Caco-2 (cell line): ENCODE data around the gene GPATCH2L. TPM values are rescaled to one million over a fixed set of nuclear protein-coding genes. Genes with fewer than 3 reads are reported as not detected.

Experiments used
- BruUV-seq: library from RNA; stranded (reverse); fragments of 400-500 nt; replicated peaks from 2 replicates; lab custom pipeline; 2021; lab: Mats Ljungman, UMichigan
- CTCF ChIA-PET: fragments of 300-600 bp; sonication (Branson Sonifier 250); formaldehyde crosslinking; loops from one replicate; lab custom pipeline; 2022; ENCODE audit warnings: antibody characterized with exemption; lab: Charles Lee
- POLR2A ChIA-PET: fragments of 300-600 bp; sonication (Branson Sonifier 250); formaldehyde crosslinking; loops from one replicate; lab custom pipeline; 2022; ENCODE audit warnings: antibody characterized with exemption; lab: Charles Lee
- DNase-seq, 2 experiments: peaks; one replicate each; pipeline versions ENCODE4 v3.0.0 to v3.0.0-alpha.2; 2020 to 2022
- H3K27me3 ChIP-seq: replicated peaks from 2 replicates; pipeline ENCODE4 v1.6.0; 2011; ENCODE audit warnings: low read length; ENCODE audit not compliant: control insufficient read depth, insufficient read depth
- H3K36me3 ChIP-seq: 2 replicates; pipeline ENCODE4 v1.5.1; 2011; ENCODE audit warnings: low read length; ENCODE audit not compliant: control insufficient read depth, insufficient read depth
- H3K4me1 ChIP-seq: fragments of 250-450 bp; sonication (Bioruptor Pico); 2 replicates; pipeline ENCODE4 v1.5.1; 2020; ENCODE audit warnings: mild to moderate bottlenecking
- H3K4me3 ChIP-seq: 2 replicates; pipeline ENCODE4 v1.5.1; 2011; ENCODE audit warnings: low read depth, mild to moderate bottlenecking, control low read depth, low read length
- H3K9me3 ChIP-seq: fragments of 250-450 bp; sonication (Bioruptor Pico); 2 replicates; pipeline ENCODE4 v1.5.1; 2020; ENCODE audit warnings: mild to moderate bottlenecking, moderate library complexity
- H3K27ac Mint-ChIP-seq: one replicate; pipeline ENCODE4 v1.8.0; 2022; ENCODE audit warnings: mixed read lengths; ENCODE audit not compliant: unreplicated experiment
- H3K27me3 Mint-ChIP-seq: one replicate; pipeline ENCODE4 v1.8.0; 2022; ENCODE audit warnings: mixed read lengths; ENCODE audit not compliant: insufficient read depth, unreplicated experiment
- H3K36me3 Mint-ChIP-seq: one replicate; pipeline ENCODE4 v1.8.0; 2022; ENCODE audit warnings: mild to moderate bottlenecking, mixed read lengths; ENCODE audit not compliant: insufficient read depth, unreplicated experiment
- H3K4me1 Mint-ChIP-seq: one replicate; pipeline ENCODE4 v1.8.0; 2022; ENCODE audit warnings: low read depth, mixed read lengths; ENCODE audit not compliant: unreplicated experiment
- H3K4me3 Mint-ChIP-seq: one replicate; pipeline ENCODE4 v1.8.0; 2022; ENCODE audit warnings: mild to moderate bottlenecking, moderate library complexity, mixed read lengths; ENCODE audit not compliant: unreplicated experiment
- H3K9me3 Mint-ChIP-seq: one replicate; pipeline ENCODE4 v1.8.0; 2022; ENCODE audit warnings: mixed read lengths; ENCODE audit not compliant: unreplicated experiment
- CTCF ChIP-seq, 2 experiments: fragments of 200-600 bp in 1 of 2; IDR thresholded peaks; 1 replicate in 1 of 2; 2 replicates in 1 of 2; pipeline versions ENCODE4 v1.5.1 to v1.8.0; 2011 to 2022; ENCODE audit warnings: antibody characterized with exemption in 1 of 2, control low read depth in 1 of 2, inconsistent platforms in 1 of 2, low read depth in 1 of 2, low read length in 1 of 2, mild to moderate bottlenecking in 1 of 2, moderate library complexity in 1 of 2; ENCODE audit not compliant: insufficient read depth in 1 of 2, severe bottlenecking in 1 of 2, unreplicated experiment in 1 of 2
- intact Hi-C: fragments of 100-400 bp; cut with micrococcal nuclease; formaldehyde crosslinking; loops from one replicate; pipeline ENCODE4 v1.10.0; 2022; ENCODE audit not compliant: unreplicated experiment
- total RNA-seq: library from RNA; stranded (reverse); gene quantifications from 2 replicates; pipeline ENCODE4 v1.2.3, GENCODE V29; 2022

Gene GPATCH2L
- total RNA-seq, 1 experiment from 2014 or later = 41.6 TPM

- Histone ChIP-seq H3K36me3 (no peaks in the 10 kb centered on the region), H3K9me3 (no peaks in the 10 kb centered on the region), H3K27me3 (no peaks in the 10 kb centered on the region), H3K4me1 (no peaks in the 10 kb centered on the region), H3K4me3 (no peak overlapping the region)
- Mint-ChIP-seq H3K36me3 (no peaks in the 10 kb centered on the region), H3K9me3 (peaks cover 8% of the 10 kb centered on the region), H3K27ac (no peak overlapping the region), H3K4me1 (no peaks in the 10 kb centered on the region), H3K4me3 (no peak overlapping the region), H3K27me3 (peaks cover 9% of the 10 kb centered on the region)
- intact Hi-C loops = no loop called here
- BruUV-seq = no TSS peak
- no peak for TF ChIP-seq CTCF (IDR thresholded peaks at IDR 0.05; ENCODE audit: insufficient read depth in 1 of 2, low read depth in 1 of 2, low read length in 1 of 2, severe bottlenecking in 1 of 2, unreplicated experiment in 1 of 2)
- CTCF ChIA-PET = no interaction called here
- POLR2A ChIA-PET = no interaction called here
- DNase-seq = no peak
These were observed 8.1 kb upstream of the GPATCH2L start for GRCh38 chr14:76143642-76144041.

GRCh38 chr14:76146976-76147375 is 4.7 kb upstream of the GPATCH2L start:
- CTCF ChIA-PET = no interaction called here
- Mint-ChIP-seq H3K4me1 (no peaks in the 10 kb centered on the region), H3K9me3 (peaks cover 8% of the 10 kb centered on the region), H3K36me3 (peaks cover 8% of the 10 kb centered on the region), H3K4me3 (no peak overlapping the region), H3K27ac (no peak overlapping the region), H3K27me3 (peaks cover 2% of the 10 kb centered on the region)
- H3K27me3 ChIP-seq = no peaks in the 10 kb centered on the region
- DNase-seq = no peak
- no TSS peak for BruUV-seq
- intact Hi-C loops = no loop called here
- 0 out of 2 replicates have a peak, but pooled peaks cover 2% of the 10 kb centered on the region for H3K9me3 ChIP-seq
- no peak for TF ChIP-seq CTCF (IDR thresholded peaks at IDR 0.05; ENCODE audit: insufficient read depth in 1 of 2, low read depth in 1 of 2, low read length in 1 of 2, severe bottlenecking in 1 of 2, unreplicated experiment in 1 of 2)
- POLR2A ChIA-PET = no interaction called here
- no peak overlapping the region for H3K4me3 ChIP-seq
- no peaks in the 10 kb centered on the region for H3K36me3 ChIP-seq
- H3K4me1 ChIP-seq = no peaks in the 10 kb centered on the region

- Mint-ChIP-seq H3K9me3 (no peaks in the 10 kb centered on the region), H3K27ac (no peak overlapping the region), H3K36me3 (peaks cover 19% of the 10 kb centered on the region), H3K27me3 (peaks cover 2% of the 10 kb centered on the region), H3K4me1 (peaks cover 6% of the 10 kb centered on the region), H3K4me3 (no peak overlapping the region)
- H3K27me3 ChIP-seq = no peaks in the 10 kb centered on the region
- POLR2A ChIA-PET = no interaction called here
- intact Hi-C loops = no loop called here
- H3K4me1 ChIP-seq = no peaks in the 10 kb centered on the region
- CTCF ChIA-PET = no interaction called here
- TF ChIP-seq CTCF (IDR thresholded peaks at IDR 0.05; ENCODE audit: insufficient read depth in 1 of 2, low read depth in 1 of 2, low read length in 1 of 2, severe bottlenecking in 1 of 2, unreplicated experiment in 1 of 2) = no peak
- H3K36me3 ChIP-seq = no peaks in the 10 kb centered on the region; the same call in 1 of the 2 replicates
- no peak overlapping the region for H3K4me3 ChIP-seq
- 0 out of 2 replicates have a peak, but pooled peaks cover 2% of the 10 kb centered on the region for H3K9me3 ChIP-seq
- no peak for DNase-seq
- no TSS peak for BruUV-seq
These were observed 2.5 kb upstream of the GPATCH2L start for GRCh38 chr14:76149196-76149595.
